Neural cell (in vitro differentiated cells): Measurements from ENCODE around the gene DDX51. TPM values are rescaled to one million over a fixed set of nuclear protein-coding genes. Genes with fewer than 3 reads are reported as not detected.

Source experiments
- H2AFZ ChIP-seq: fragments of 200-600, 300-800 bp; sonication (generic), shearing (Covaris generic); 2 replicates; pipeline ENCODE4 v1.6.0; 2014; ENCODE audit warnings: low read depth, mild to moderate bottlenecking, antibody characterized with exemption, low read length, moderate library complexity
- H3F3A ChIP-seq: fragments of 200-600 bp; shearing (Covaris generic); 2 replicates; pipeline ENCODE4 v1.6.1; 2016; ENCODE audit warnings: mild to moderate bottlenecking, moderate library complexity, mixed read lengths, antibody characterized with exemption, low read length; ENCODE audit not compliant: insufficient read depth, poor library complexity, severe bottlenecking
- H3K27ac ChIP-seq: fragments of 200-600, 300-800 bp; sonication (generic), shearing (Covaris generic); 2 replicates; pipeline ENCODE4 v1.5.1; 2014; ENCODE audit warnings: mild to moderate bottlenecking, low read length, moderate library complexity
- H3K27me3 ChIP-seq: fragments of 300-800, 200-600 bp; sonication (generic), shearing (Covaris generic); 2 replicates; pipeline ENCODE4 v1.6.0; 2014; ENCODE audit warnings: mild to moderate bottlenecking, low read depth, low read length, moderate library complexity; ENCODE audit not compliant: insufficient read depth
- H3K36me3 ChIP-seq: fragments of 300-800, 200-600 bp; sonication (generic), shearing (Covaris generic); 2 replicates; pipeline ENCODE4 v1.5.1; 2014; ENCODE audit warnings: mild to moderate bottlenecking, antibody characterized with exemption, low read length, moderate library complexity; ENCODE audit not compliant: insufficient read depth
- H3K4me2 ChIP-seq: fragments of 300-800, 200-600 bp; sonication (generic), shearing (Covaris generic); 2 replicates; pipeline ENCODE4 v1.6.0; 2014; ENCODE audit warnings: mild to moderate bottlenecking, low read length
- H3K4me3 ChIP-seq: fragments of 300-800, 200-600 bp; sonication (generic), shearing (Covaris generic); 2 replicates; pipeline ENCODE4 v1.5.1; 2014; ENCODE audit warnings: mild to moderate bottlenecking, low read length, moderate library complexity
- H3K79me2 ChIP-seq: fragments of 200-600 bp; shearing (Covaris generic); replicated peaks from 2 replicates; pipeline ENCODE4 v1.6.0; 2014; ENCODE audit warnings: mild to moderate bottlenecking, low read length, moderate library complexity; ENCODE audit not compliant: insufficient read depth
- H3K9ac ChIP-seq: fragments of 300-800, 200-600 bp; sonication (generic), shearing (Covaris generic); 2 replicates; pipeline ENCODE4 v1.6.1; 2016; ENCODE audit warnings: mild to moderate bottlenecking, low read length, mixed read lengths
- H3K9me2 ChIP-seq: fragments of 200-600 bp; shearing (Covaris generic); 2 replicates; pipeline ENCODE4 v1.6.1; 2016; ENCODE audit warnings: mild to moderate bottlenecking, low read length, mixed read lengths; ENCODE audit not compliant: insufficient read depth
- H3K9me3 ChIP-seq: fragments of 200-600, 300-800 bp; sonication (generic), shearing (Covaris generic); 2 replicates; pipeline ENCODE4 v1.6.1; 2016; ENCODE audit warnings: mild to moderate bottlenecking, mixed run types, low read length, moderate library complexity, mixed read lengths
- H4K20me1 ChIP-seq: fragments of 200-600 bp; shearing (Covaris generic); 2 replicates; pipeline ENCODE4 v1.6.1; 2016; ENCODE audit warnings: mild to moderate bottlenecking, mixed run types; ENCODE audit not compliant: insufficient read depth
- CTCF ChIP-seq: fragments of 450-650 bp; IDR thresholded peaks from 2 replicates; pipeline ENCODE4 v1.5.1; 2014; ENCODE audit warnings: antibody characterized with exemption, mild to moderate bottlenecking, moderate library complexity; ENCODE audit not compliant: poor library complexity, severe bottlenecking
- EP300 ChIP-seq: fragments of 450-650 bp; conservative IDR thresholded peaks from 2 replicates; pipeline ENCODE4 v1.6.1; 2014; ENCODE audit warnings: antibody characterized with exemption, mild to moderate bottlenecking, moderate library complexity; ENCODE audit not compliant: poor library complexity, severe bottlenecking
- EZH2 ChIP-seq: fragments of 200-600, 300-800 bp; shearing (Covaris generic), sonication (generic); IDR thresholded peaks from 2 replicates; pipeline ENCODE4 v1.6.1; 2014; ENCODE audit warnings: antibody characterized with exemption, low read length, borderline replicate concordance, mild to moderate bottlenecking; ENCODE audit not compliant: insufficient read depth, poor library complexity, severe bottlenecking
- MXI1 ChIP-seq: fragments of 450-650 bp; conservative IDR thresholded peaks from 2 replicates; pipeline ENCODE4 v1.6.1; 2014; ENCODE audit warnings: antibody characterized with exemption, mild to moderate bottlenecking; ENCODE audit not compliant: poor library complexity, severe bottlenecking
- POLR2AphosphoS5 ChIP-seq: IDR thresholded peaks from 2 replicates; pipeline ENCODE4 v1.6.1; 2012
- RAD21 ChIP-seq: fragments of 450-650 bp; conservative IDR thresholded peaks from 2 replicates; pipeline ENCODE4 v1.6.1; 2014; ENCODE audit warnings: antibody characterized with exemption, mild to moderate bottlenecking, moderate library complexity
- REST ChIP-seq: IDR thresholded peaks from 2 replicates; pipeline ENCODE4 v1.6.1; 2012; ENCODE audit warnings: borderline replicate concordance
- SMC3 ChIP-seq: fragments of 450-650 bp; conservative IDR thresholded peaks from 2 replicates; pipeline ENCODE4 v1.6.1; 2014; ENCODE audit warnings: antibody characterized with exemption, mild to moderate bottlenecking, moderate library complexity; ENCODE audit not compliant: poor library complexity
- TAF1 ChIP-seq: IDR thresholded peaks from 2 replicates; pipeline ENCODE4 v1.6.1; 2012; ENCODE audit warnings: low read depth
- polyA plus RNA-seq: library from polyadenylated mRNA; depleted of rRNA; stranded (reverse); fragments of >200 nt; gene quantifications from 2 replicates; pipeline ENCODE4 v1.2.3, GENCODE V29; 2014

DDX51 gene
- polyA plus RNA-seq, 1 donor from 2014 or later = 17.6 TPM

- Histone ChIP-seq H3F3A (no peaks in the 10 kb centered on the region), H3K79me2 (no peaks in the 10 kb centered on the region), H3K4me2 (no peak overlapping the region), H3K9ac (no peak overlapping the region), H3K27me3 (no peaks in the 10 kb centered on the region), H2AFZ (no peak overlapping the region), H4K20me1 (no peaks in the 10 kb centered on the region), H3K27ac (no peak overlapping the region), H3K9me2 (no peaks in the 10 kb centered on the region), H3K4me3 (no peak overlapping the region), H3K9me3 (no peaks in the 10 kb centered on the region), H3K36me3 (no peaks in the 10 kb centered on the region)
- TF ChIP-seq REST (no peak), TAF1 (no peak), SMC3 (no peak), MXI1 (no peak), RAD21 (no peak), EP300 (no peak), EZH2 (no peak), POLR2AphosphoS5 (no peak), CTCF (no peak)
Measured at GRCh38 chr12:132174015-132174838, 30.1 kb upstream of the DDX51 start.

- no peaks in the 10 kb centered on the region for H4K20me1 ChIP-seq
- H3K36me3 ChIP-seq = no peaks in the 10 kb centered on the region
- no peak overlapping the region for H3K4me3 ChIP-seq
- no peak overlapping the region for H2AFZ ChIP-seq
- TF ChIP-seq RAD21 (no peak), CTCF (no peak), MXI1 (no peak)
- H3K9me3 ChIP-seq = no peaks in the 10 kb centered on the region
- no peak overlapping the region for H3K27ac ChIP-seq
- no peaks in the 10 kb centered on the region for H3K9me2 ChIP-seq
- no peaks in the 10 kb centered on the region for H3K79me2 ChIP-seq
- no peak overlapping the region for H3K4me2 ChIP-seq
- no peaks in the 10 kb centered on the region for H3K27me3 ChIP-seq
- no peaks in the 10 kb centered on the region for H3F3A ChIP-seq
- H3K9ac ChIP-seq = no peak overlapping the region
Measured at GRCh38 chr12:132173135-132174014, 29.3 kb upstream of the DDX51 start.
